NB4 (cell line): ENCODE measurements around the gene THSD7A.

Experiments
- DNase-seq: peaks from one replicate; pipeline ENCODE4 v3.0.0; 2010; ENCODE audit warnings: low read depth
- H3K4me3 ChIP-seq: one replicate; pipeline ENCODE4 v1.5.1; 2011; ENCODE audit warnings: mild to moderate bottlenecking, low read depth, low read length, moderate library complexity
- MYC ChIP-seq: IDR thresholded peaks from 2 replicates; pipeline ENCODE4 v1.6.1; 2011; ENCODE audit warnings: low read depth, low read length
- POLR2A ChIP-seq: IDR thresholded peaks from 2 replicates; pipeline ENCODE4 v1.6.1; 2011; ENCODE audit warnings: mild to moderate bottlenecking; ENCODE audit not compliant: insufficient read length; ENCODE audit errors: extremely low read depth
- TF ChIP-seq, protein P1 (sequence below): IDR thresholded peaks from one replicate; pipeline ENCODE4 v1.5.1; 2012; ENCODE audit warnings: low read depth, low read length
- TF ChIP-seq, protein P2 (sequence below): IDR thresholded peaks from 2 replicates; pipeline ENCODE4 v1.6.1; 2011; ENCODE audit warnings: low read depth, low read length

Gene THSD7A

DNA sequence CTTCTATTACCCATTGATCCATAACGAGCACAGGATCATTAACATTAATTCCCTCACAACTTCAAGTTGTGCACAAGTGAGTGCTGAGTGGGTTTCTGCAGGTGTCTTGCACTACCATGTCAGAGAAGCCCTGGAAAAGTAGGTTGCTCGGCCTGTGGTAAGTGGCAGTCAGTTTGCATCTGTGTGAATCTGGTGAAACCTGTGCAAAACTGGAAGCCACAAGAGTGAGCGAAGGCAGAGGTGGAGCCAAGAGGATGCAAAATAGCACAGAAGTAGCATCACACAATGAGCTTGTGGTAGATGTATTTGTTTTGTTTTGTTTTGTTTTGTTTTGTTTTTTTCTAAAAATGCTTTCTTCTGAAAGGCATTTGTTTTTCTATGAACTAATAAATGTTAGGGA is 181.5 kb downstream of the THSD7A start:
- no peak overlapping the region for H3K4me3 ChIP-seq
- no peak for DNase-seq
- TF ChIP-seq, protein P1, sequence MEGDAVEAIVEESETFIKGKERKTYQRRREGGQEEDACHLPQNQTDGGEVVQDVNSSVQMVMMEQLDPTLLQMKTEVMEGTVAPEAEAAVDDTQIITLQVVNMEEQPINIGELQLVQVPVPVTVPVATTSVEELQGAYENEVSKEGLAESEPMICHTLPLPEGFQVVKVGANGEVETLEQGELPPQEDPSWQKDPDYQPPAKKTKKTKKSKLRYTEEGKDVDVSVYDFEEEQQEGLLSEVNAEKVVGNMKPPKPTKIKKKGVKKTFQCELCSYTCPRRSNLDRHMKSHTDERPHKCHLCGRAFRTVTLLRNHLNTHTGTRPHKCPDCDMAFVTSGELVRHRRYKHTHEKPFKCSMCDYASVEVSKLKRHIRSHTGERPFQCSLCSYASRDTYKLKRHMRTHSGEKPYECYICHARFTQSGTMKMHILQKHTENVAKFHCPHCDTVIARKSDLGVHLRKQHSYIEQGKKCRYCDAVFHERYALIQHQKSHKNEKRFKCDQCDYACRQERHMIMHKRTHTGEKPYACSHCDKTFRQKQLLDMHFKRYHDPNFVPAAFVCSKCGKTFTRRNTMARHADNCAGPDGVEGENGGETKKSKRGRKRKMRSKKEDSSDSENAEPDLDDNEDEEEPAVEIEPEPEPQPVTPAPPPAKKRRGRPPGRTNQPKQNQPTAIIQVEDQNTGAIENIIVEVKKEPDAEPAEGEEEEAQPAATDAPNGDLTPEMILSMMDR: no peak
- TF ChIP-seq MYC (no peak), POLR2A (no peak)
- TF ChIP-seq, protein P2, sequence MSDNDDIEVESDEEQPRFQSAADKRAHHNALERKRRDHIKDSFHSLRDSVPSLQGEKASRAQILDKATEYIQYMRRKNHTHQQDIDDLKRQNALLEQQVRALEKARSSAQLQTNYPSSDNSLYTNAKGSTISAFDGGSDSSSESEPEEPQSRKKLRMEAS: no peak

DNA sequence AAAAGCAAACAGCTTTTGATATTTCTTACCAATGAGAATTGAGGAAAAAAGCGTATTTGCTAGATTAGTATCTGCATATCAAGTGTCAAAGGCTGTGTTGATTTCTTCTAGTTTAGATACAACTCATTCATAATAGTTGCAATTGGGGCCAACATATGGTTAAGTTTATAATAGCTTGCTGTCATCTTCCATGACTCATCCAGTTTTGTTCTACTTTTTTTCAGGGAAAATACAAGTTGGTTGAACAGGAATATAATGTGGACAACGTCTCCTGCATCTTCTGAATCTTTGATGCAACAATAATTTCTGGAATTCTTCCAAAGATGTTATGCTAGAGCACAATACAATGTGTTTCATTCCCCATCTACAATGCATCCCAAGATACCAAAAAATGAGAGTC is 182.0 kb downstream of the THSD7A start:
- TF ChIP-seq MYC: no peak
- TF ChIP-seq, protein P2: no peak
- TF ChIP-seq, protein P1: no peak
- TF ChIP-seq POLR2A: no peak
- DNase-seq: no peak
- no peak overlapping the region for H3K4me3 ChIP-seq

DNA sequence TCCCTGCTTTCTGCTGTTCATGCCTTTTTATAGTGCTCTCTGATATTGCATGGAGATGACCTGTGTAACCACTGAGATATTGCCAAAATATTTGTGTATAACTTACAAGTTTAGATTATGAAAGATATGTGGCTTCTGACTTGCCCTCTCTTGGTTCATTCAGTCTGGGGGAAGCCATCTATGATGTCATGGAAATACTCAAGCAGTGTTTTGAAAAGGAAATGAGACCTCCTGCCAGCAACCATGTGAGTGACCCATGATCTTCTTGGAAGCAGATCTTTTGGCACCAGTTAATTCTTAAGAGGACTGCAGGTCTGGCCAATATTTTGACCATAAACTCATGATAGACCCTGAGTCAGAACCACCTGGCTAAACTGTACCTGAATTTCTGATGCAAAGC is 183.0 kb downstream of the THSD7A start:
- DNase-seq: no peak

DNA sequence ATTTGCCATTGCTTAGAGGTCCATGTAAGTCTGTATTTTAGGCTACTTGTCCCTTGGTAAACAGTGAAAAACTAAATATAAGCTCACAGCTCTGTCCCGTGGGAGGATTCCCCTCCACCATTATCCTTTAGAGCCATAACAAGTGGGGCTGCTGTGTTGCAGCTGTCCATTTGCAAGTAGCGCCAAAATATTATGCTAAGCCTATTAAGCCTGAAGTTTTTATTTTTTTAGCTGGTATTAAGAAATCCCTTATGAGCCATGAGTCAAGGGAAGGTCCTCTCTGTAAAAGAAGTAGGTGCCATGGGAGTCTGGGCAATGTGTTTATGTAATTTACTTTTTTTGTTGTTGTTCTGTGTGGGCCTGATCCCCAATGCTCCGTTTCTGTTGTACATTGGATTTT is 183.9 kb downstream of the THSD7A start:
- TF ChIP-seq MYC (no peak), POLR2A (no peak)
- TF ChIP-seq, protein P2: no peak
- TF ChIP-seq, protein P1: no peak
- no peak overlapping the region for H3K4me3 ChIP-seq
- no peak for DNase-seq

More for the DNA sequence above, 183.0 kb downstream of the THSD7A start:
- TF ChIP-seq, protein P1: no peak
- TF ChIP-seq, protein P2: no peak
- TF ChIP-seq POLR2A (no peak), MYC (no peak)
- H3K4me3 ChIP-seq: no peak overlapping the region

DNA sequence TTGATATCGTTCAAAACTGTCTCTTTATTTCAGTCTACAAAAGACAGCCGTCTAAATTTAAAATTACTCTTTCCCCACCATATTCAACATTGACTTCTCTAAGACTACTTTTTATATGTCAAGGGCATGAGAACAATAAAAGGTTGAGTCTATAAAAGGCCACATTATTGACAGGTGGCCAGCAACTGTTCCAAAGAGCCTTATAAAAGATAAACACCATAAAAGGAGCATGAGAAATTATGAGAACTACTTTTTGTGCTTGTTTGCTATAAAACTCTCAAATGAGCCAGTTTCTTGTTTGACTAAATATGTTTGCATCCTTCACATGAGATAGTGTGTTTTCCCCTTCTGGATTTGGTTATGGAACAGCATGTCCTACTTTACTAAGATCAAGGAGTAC is 189.2 kb downstream of the THSD7A start:
- H3K4me3 ChIP-seq: no peak overlapping the region
- DNase-seq: no peak
- TF ChIP-seq, protein P2: no peak
- TF ChIP-seq POLR2A (no peak), MYC (no peak)
- TF ChIP-seq, protein P1: no peak

DNA sequence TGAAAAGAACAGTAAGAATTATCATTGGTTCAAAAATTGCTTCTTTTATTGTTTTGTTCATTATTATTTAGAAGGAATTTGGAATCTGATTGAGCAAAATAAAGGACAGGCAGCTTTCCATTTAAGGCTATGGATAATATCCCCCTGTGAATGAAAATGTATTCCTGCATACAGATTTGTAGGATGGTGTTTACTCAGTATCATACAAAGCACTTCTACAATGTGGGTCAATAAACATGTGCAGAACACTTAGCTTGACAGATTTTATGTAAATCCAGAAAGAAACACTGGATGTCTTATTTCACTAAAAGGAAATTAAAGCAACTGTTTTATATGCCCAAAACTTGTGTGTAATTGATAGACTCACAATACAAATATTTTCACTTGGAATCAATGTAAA is 189.7 kb downstream of the THSD7A start:
- TF ChIP-seq, protein P1: no peak
- no peak for TF ChIP-seq MYC
- TF ChIP-seq POLR2A: no peak
- TF ChIP-seq, protein P2: no peak
- no peak overlapping the region for H3K4me3 ChIP-seq
- DNase-seq: no peak
